Vagina (tissue), 2 donors: Measurements from ENCODE around the gene SETD3.

ENCODE experiments used
- CTCF ChIP-seq, 3 experiments: fragments of 450-650 bp in 2 of 3; fragments of 200-600 bp in 1 of 3; sonication (generic) in 1 of 3; IDR thresholded peaks; one replicate each; pipeline ENCODE4 v1.5.1; 2017 to 2019; ENCODE audit warnings: antibody characterized with exemption in 3 of 3, mild to moderate bottlenecking in 2 of 3, moderate library complexity in 2 of 3
- POLR2AphosphoS5 ChIP-seq, 2 donors: sonication (generic); formaldehyde crosslinking; IDR thresholded peaks; one replicate each; pipeline ENCODE4 v1.9.0; 2017; ENCODE audit warnings: antibody characterized with exemption in 2 of 2, mild to moderate bottlenecking in 2 of 2, low read depth in 1 of 2; ENCODE audit not compliant: insufficient read depth in 1 of 2

GRCh38 chr14:99471731-99472130, 8.9 kb downstream of the SETD3 start:
- TF ChIP-seq CTCF (IDR thresholded peaks at IDR 0.05) (no peak), POLR2AphosphoS5 (IDR thresholded peaks at IDR 0.05; ENCODE audit: insufficient read depth in 1 of 2, low read depth in 1 of 2) (no peak)
